GM12892 (cell line): ENCODE measurements around the gene CADM4.
"Not testable (repeated sequence)": the region's sequence is repeated elsewhere in the genome, so short reads cannot be mapped to it uniquely, and the experiment has no call there.

ENCODE experiments used
- DNase-seq: peaks from one replicate; pipeline ENCODE4 v3.0.0; 2011; ENCODE audit not compliant: insufficient read length
- FAIRE-seq: peaks from 2 replicates; lab custom pipeline; 2011; peaks lifted over from hg19 to GRCh38; lab: Jason Lieb, UNC
- POLR2A ChIP-seq: IDR thresholded peaks from 2 replicates; pipeline ENCODE4 v1.6.1; 2011; ENCODE audit warnings: low read depth, low read length, control low read depth
- POLR2AphosphoS5 ChIP-seq: IDR thresholded peaks from 2 replicates; pipeline ENCODE4 v1.6.1; 2011; ENCODE audit warnings: low read depth, low read length, control low read depth
- TAF1 ChIP-seq: IDR thresholded peaks from 2 replicates; pipeline ENCODE4 v1.6.1; 2011; ENCODE audit warnings: low read depth, mild to moderate bottlenecking, control low read depth, low read length, borderline replicate concordance

CADM4 gene

DNA sequence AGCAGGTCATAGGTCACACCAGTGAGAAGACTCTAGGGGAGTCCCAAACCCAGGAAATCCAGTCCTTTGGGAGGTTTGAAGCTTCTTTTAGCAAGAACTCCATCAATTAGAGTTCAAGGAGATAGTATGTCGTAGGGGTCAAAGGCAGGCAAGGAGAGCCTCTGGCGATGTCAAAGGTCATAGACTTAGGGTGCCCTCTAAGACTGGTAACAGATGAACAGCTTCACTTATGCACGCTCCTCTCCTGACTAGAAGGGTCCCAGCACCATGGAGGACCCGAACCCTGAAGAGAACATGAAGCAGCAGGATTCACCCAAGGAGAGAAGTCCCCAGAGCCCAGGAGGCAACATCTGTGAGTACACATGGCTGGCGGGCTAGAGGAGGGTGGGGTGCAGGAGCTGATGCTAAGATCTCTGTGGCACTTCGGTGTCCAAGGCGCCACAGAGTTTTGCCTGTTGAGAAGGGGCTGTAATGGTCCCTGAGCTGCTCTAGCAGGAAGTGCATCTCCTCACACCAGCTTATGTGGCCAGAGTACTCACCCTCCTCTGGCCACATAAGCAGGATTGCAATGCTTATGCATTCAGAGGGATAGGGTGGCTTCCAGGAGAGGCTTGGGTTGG, 42.7 kb downstream of the CADM4 start:
- FAIRE-seq: peak; percentile 21
- TF ChIP-seq POLR2A: no peak
- TF ChIP-seq POLR2AphosphoS5: no peak
- no peak for TF ChIP-seq TAF1

DNA sequence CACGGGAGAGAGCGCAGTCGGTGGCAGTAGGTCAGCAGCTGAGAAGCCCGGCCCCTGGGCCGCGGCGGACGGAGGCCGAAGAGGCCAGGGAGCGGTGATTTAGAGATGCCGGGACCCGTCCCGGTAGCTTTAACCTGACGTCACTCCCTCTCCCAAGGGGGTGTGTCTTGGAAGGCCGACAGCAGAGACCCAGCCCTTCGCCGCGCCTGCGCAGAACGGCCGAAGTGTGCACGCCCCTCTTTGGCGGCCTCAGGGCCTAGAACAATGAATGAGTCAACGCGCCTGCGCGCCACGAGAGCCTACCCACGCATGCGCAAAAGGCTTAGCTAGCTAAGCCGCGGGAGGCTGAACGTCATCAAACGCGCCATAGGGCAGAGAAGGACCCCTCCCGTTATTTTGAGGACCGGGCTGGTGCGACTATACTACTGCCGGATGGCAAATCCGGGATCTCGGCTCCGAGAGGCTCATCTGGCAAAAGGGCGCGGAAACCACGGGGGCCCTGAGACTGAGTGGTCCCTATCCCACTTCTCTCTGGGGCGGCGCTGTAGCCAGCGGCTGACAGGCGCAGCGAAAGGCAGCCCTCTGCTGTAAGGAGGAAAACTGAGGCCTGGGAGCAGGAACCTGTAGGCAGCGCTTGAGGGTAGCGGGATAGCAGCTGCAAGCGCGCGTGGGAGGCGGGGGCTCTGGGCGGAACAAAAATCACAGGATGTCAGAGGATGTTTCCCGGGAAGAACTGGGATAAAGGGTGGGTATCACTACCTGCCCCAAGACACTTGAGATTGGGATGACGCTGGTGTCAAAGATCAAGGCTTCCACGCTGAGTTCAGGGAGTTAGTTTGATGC, 43.4 kb downstream of the CADM4 start, which contains the start of the genes IRGQ and ZNF576:
Gene IRGQ, minus strand, starts transcription at position 136 of the 843 bp plus-strand sequence. CDS start 796 bp downstream, outside the sequence.
Gene ZNF576, plus strand, starts transcription at position 597 of the 843 bp plus-strand sequence. CDS start 514 bp downstream, outside the sequence.
- DNase-seq: peak; percentile 93
- peak; percentile 100 for FAIRE-seq
- TF ChIP-seq POLR2A: peak; percentile 47; the same call in 1 of the 2 replicates
- TF ChIP-seq POLR2AphosphoS5: 0 out of 2 replicates have a peak, but pooled peaks have one; percentile 27
- TF ChIP-seq TAF1: peak; percentile 68

More for the DNA sequence above, 42.7 kb downstream of the CADM4 start:
- no peak for DNase-seq

DNA sequence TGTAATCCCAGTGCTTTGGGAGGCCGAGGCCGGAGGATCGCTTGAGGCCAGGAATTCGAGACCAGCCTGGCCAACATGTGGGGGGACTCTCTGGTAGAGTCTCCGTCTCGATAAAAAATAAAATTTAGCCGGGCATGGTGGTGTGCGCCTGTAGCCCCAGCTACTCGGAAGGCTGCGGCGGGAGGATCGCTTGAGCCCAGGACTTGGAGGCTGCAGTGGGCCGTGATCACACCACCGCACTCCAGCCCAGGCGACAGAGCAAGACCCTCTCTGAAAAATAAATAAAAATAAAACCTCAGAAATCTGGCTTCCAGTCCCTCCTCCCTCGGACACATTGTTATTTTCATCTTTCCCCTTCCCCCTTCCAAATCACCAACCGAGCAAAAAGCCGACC, 44.0 kb downstream of the CADM4 start:
- FAIRE-seq: no peak
- TF ChIP-seq TAF1 (no peak), POLR2AphosphoS5 (no peak), POLR2A (no peak)
- DNase-seq: no peak

DNA sequence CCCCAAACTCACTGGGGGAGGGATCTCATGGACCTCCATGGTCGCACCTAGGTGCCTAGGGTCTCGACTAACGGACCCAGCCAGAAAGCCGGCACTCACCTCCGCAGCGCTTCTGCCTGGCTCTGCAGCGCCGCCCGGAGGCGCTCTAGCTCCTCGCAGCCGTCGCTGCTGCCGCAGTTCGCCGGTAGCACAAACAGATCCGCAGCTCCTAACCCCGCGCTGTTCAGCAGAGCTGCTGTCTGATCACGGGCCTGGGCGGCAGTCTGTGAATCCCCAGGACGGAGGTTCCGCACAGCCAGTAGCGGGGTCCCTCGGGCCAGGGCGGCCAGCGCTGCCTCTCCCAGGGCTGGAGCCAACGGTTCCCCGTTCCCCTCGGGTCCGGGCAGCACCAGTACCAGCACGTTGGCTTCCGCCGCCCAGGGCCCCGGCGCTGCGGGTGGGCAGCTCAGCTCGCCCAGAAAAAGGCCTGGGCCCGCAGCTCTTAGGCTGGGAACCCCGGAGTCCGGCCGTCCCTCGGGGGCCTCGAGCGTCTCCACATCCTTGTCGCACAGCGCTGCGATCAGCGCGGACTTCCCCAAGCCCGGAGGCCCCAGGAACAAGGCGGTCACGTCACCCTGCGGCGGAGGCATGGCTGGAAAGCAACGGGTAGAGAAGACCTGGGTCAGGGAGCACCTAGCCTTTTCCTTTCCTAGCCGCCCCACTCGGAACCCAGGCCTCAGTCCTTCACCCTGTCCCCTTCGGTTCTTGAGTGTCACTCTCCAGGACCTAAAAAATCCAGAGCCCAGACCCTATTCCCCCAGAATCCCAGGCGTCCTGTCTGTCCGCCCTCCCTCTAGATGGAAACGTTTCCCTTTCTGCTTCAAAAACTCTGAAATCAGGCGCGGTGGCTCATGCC, 44.7 kb downstream of the CADM4 start:
- peak; percentile 81 for FAIRE-seq

DNA sequence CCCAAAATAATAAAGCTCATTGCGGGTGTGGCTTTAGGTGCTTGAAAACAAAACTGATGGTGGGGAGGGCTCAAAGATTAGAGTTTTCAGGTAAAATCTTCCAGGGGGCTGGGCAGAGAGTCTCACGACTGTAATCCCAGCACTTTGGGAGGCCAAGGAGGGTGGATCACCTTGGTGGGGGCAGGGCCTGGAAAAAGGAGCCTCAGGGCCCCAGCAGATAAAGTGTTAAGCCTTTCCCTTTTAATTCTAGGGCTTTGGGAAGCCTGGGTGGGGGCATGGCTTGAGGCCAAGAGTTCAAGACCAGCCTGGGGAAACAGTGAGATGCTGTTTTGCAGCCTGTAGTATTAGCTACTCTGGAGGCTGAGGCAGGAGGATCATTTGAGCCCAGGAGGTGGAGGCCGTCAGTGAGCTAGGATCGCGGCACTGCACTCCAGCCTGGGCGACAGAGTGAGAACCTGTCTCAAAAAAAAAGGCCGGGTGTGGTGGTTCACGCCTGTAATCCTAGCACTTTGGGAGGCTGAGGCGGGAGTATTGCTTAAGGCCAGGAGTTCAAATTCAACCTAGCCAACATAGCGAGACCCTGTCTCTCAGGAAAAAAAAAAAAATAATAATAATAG, 45.5 kb downstream of the CADM4 start:
- DNase-seq: no peak
- TF ChIP-seq POLR2A (no peak), POLR2AphosphoS5 (no peak)
- FAIRE-seq: no peak

More for the DNA sequence above, 44.7 kb downstream of the CADM4 start:
- peak; percentile 16 for TF ChIP-seq POLR2AphosphoS5
- peak; percentile 67 for TF ChIP-seq POLR2A
- TF ChIP-seq TAF1: peak; percentile 35; the same call in 1 of the 2 replicates
- DNase-seq: peak; percentile 61

DNA sequence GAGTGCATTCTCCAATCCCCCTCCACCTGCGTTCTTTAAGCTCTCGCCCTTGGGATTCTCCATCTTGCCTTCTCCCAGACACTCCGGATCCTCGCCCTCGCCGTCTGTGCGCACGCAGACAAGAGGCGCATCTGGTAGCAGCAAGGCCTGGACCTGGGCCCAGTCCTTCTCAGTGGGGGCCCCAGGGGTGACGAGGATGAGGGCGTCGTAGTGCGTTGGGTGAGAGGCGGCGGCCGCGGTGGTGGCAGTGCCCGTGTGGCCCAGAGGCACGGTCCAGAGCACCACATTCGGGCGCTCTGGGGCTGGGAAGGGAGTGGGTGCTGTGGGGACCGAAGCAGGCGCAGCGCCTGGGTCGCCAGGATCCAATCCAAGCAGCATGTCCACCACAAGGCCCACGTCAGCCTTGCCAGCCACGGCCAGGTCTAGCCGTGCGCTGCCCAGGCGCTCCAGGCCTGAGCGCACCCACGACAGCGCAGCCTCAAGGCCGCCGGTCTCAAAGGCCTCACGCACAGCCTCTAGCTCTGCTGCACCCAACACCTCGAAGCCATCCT, 46.8 kb downstream of the CADM4 start:
- FAIRE-seq: no peak
- TF ChIP-seq POLR2A: no peak
- TF ChIP-seq POLR2AphosphoS5: no peak
- no peak for TF ChIP-seq TAF1
- DNase-seq: no peak

DNA sequence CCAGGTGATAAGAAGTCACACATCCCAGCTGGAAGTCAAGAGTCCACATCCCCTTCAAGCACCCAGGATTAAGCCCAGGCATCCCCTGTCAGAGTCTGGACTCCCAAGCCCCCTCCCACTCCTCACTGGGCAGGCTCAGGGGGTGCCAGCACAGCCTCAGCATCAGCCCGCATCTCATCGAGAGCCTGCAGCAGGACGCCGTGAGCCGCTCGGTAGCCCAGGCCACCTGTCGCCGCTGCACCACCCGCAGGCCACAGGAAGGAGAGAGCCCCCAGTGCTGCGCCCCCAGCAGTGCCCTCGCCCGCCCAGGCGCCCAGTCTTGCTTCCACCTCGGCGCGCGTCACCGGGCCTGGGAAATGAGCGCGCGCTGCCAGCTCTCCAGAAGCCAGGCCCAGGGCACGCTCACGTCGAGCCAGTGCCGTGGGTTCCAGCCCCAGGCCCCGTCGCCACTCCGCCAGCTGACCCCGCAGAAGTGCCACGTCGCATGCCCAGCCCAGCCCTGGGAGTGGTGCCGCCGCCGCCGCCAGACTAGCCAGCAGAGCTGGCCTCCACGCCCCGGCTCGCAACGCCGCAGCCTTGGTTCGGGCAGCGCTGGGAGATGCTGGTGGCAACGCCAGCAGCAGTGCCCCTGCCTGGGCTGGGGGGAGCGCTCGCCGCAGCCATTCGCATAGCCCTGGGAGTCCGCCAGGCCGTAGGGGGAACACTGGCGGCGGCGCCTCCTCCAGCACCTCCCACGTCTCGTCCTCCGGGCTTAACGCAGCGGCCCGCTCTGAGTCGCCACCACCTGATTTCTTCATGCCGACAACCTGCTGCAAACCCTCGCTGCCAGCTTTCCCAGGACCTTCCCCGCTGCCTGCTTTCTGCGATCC, 47.5 kb downstream of the CADM4 start:
- TF ChIP-seq POLR2A: no peak
- TF ChIP-seq TAF1: no peak

DNA sequence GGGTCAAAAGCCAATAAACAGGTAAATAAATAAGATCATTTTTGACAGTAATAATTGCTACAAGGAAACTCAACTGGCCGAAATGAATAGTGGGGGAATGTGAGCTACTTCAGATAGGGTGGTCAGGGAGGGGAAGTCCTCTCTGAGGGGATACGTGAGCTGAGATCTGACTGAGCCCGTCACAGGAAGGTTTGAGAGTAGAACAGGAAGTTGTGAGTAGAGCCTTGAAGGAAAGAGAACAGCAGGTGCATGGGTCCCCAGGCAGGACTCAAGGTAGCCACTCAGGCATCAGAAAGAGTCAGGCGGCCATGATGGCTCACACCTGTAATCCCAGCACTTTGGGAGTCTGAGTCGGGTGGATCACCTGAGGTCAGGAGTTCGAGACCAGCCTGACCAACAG, 50.0 kb downstream of the CADM4 start:
- TF ChIP-seq POLR2A (no peak), POLR2AphosphoS5 (no peak), TAF1 (no peak)

More for the DNA sequence above, 47.5 kb downstream of the CADM4 start:
- FAIRE-seq: no peak
- DNase-seq: no peak

DNA sequence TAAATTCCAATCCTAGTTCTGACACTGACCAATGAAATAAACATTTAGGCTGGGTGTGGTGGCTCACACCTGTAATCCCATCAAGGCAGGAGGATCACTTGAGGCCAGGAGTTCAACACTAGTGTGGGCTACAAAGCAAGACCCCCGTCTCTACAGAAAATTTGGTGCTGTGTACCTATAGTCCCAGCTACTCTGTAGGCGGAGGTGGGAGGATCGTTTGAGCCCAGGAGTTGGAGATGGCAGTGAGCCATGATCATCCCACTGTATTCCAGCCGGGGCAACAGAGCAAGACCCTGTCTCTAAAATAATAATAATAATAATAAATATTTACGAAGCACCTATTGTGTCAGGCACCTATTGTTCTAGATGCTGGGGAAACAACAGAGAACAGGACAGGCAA, 50.4 kb downstream of the CADM4 start:
- TF ChIP-seq POLR2AphosphoS5: no peak
- TF ChIP-seq TAF1: no peak
- no peak for TF ChIP-seq POLR2A
- FAIRE-seq: no peak
- DNase-seq: no peak

More for the DNA sequence above, 50.0 kb downstream of the CADM4 start:
- no peak for FAIRE-seq
- DNase-seq: no peak

DNA sequence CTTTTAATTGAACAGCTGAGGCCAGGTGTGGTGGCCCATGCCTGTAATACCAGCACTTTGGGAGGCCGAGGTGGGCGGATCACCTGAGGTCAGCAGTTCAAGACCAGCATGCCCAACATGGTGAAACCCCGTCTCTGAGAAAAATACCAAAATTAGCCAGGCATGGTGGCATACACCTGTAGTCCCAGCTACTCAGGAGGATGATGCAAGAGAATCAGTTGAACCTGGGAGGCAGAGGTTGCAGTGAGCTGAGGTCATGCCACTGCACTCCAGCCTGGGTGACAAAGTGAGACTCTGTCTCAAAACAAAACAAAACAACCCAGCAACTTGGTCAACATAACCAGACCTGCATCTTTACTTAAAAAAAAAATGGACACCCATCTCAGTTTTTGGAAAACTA, 52.6 kb downstream of the CADM4 start:
- not testable (repeated sequence) for DNase-seq, FAIRE-seq

DNA sequence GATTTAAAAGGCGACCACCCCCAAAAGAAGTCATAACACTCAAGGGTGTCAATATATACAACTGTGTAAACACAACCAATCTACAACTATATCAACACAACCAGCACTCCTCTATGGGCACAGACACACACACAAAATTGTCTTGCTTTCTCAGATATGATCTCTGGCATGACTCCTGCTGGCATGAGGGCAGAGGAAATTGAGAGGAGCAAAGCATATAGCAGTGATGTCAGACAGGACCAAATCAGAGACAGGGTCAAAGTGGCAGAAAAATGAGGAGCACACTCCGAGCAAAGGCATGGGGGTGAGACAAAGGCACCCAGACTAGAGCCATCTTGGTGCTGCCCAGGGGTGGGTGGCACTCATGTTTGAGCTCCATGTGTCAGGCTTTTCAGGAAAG, 53.3 kb downstream of the CADM4 start:
- TF ChIP-seq TAF1: no peak
- TF ChIP-seq POLR2A: no peak
- TF ChIP-seq POLR2AphosphoS5: no peak
- DNase-seq: no peak
- no peak for FAIRE-seq
